HG02852 (cell line): ENCODE data around the gene ALDH1A2.
"Not testable (repeated sequence)": the region's sequence is repeated elsewhere in the genome, so short reads cannot be mapped to it uniquely, and the experiment has no call there.

Experiments used
- ATAC-seq: cut with Tn5 transposase; IDR thresholded peaks from one replicate; pipeline ENCODE4 v1.9.1; 2021; ENCODE audit warnings: mild to moderate bottlenecking, moderate library complexity; ENCODE audit not compliant: unreplicated experiment

The ALDH1A2 gene

GRCh38 chr15:58069008-58069407 lies 3.5 kb upstream of the ALDH1A2 start:
- no peak for ATAC-seq

DNA sequence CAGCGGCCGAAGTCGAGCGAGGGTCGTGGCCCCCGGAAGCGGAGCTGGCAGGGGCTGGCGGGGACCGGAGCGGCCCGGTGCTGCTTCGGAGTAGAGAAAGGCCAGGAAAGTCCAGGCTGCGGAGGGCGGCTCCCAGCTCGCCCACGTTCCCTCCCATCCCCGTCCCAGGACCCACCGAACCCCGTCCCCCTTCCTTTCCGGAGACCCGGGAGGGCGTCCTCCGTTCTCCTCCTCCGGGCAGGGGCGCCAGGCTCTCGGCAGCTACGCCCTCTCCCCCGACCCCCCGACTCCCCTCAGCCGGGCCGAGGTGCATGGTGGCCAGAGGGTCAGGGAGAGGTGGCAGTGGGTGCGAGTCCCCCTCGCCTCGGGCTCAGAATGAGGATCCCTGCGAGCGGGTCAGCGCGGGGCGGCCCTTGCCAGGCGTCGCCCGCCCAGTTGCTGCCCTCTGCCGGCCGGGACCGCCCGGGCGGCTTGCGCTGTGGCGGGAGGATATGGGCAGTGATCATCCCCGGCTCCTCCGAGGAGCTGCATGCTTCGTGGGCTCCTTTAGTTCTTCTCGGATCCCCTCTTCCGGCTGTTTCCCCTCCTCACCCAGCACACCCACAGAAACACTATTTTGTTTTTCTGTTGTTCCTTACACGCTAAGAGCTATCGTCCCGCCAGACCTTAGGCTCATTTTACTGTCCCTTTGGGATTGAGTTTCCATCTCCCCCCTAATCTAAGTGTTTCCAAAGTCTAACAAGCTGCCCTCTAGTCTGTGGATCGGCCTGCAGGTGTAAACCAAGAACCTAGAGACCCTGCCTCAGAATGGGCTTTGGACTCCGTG lies 744 bp upstream of the ALDH1A2 start:
- ATAC-seq, result no peak

GRCh38 chr15:58064980-58065444 lies 499 bp downstream of the ALDH1A2 start:
- ATAC-seq, result no peak

GRCh38 chr15:58064082-58064979 lies 1.2 kb downstream of the ALDH1A2 start:
- ATAC-seq, result no peak

GRCh38 chr15:58063614-58064013 lies 1.9 kb downstream of the ALDH1A2 start:
- ATAC-seq, result no peak

DNA sequence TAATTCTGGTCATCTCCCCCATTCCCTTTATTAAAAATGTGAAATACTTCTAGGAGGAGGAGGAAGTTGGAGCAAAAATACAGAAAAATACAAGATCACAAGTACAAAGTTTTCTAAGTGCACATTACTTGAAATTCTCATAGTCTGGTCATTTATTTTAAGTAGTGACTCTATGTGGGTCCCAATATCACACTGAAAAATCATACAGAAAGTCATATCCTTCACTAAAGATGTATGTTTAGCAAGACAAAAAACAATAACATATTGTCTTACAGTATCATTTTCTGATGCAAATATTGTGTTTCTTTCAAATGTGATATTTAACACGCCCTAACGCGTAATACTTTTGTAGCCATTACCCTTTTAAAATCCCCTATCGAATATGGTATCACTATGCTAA lies 2.5 kb downstream of the ALDH1A2 start:
- no peak for ATAC-seq

- ATAC-seq, result no peak
Observed at GRCh38 chr15:58062175-58062574, 3.3 kb downstream of the ALDH1A2 start.

- no peak for ATAC-seq
Observed at GRCh38 chr15:58060575-58060974, 4.9 kb downstream of the ALDH1A2 start.

DNA sequence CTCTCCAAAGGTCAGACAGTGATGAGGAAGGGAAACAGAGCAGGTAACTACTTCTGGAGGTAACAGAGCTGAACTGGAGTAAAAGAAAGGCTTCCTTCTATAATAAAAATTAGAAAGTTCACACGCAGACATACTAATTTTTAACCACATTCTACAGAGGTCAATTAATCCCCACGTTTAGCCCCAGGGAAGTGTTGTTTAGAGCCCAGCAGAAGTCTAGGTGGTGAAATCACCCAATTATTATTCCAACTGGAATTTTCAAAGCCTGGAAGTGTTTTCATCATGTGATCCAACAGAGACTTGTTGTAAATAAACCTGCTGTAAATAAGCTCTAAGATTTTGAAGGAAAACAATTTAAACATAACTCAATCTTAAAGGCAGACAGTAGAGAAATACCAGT lies 6.8 kb downstream of the ALDH1A2 start:
- ATAC-seq, result no peak

DNA sequence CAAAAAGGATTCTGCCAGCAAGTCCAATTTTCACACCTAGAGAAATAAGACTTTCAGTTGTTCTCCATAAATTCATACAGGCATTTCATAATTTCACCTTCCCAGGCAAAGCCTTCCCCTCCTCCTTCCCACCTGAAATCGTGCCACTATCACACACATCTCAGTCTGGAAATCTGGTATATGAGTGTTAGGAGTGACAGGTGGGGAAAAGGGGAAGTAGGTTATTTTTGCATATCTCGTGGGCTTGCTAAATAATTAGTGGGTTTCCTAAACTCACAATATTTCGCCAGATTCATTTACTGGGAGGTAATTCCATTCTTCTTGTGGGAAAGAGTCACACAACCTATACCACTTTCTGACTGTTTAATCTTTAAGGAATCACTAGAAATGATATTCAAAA lies 7.4 kb downstream of the ALDH1A2 start:
- no peak for ATAC-seq

DNA sequence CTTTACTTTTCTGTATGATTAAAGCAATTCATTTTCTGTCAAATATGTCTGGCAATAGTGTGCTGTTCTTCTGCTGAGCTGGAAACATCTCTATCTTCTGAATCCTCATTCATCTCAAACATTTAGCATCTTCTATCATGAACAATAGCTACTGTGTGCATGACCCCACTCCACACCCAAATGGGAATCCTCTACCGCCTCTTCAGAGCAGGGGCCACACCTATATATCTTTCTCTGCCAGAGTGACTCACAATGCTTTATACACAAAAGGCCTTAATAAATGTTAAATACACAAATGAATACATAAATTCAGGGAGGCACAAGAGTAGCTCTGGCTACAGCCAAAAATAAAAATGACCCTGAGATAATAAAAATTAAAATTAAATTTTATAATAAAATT lies 8.0 kb downstream of the ALDH1A2 start:
- ATAC-seq, result no peak

DNA sequence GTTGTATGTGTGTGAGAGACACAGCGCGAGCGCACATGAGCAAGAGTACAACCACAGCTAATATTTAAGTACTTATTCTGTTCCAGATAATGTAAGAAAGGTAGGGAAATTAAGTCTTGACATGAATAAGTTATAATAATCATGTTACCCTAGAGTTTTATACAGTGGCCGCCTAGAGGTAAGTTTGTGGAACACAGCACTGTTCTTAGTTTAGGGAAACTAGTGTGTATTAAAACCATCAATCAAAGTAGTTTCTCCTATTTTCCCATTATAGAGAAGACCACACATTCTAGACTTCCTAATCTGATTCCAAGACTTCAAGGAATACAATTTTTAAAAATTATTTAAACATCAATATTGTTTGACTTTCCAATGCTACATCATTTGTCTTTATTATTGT lies 9.5 kb downstream of the ALDH1A2 start:
- no peak for ATAC-seq

- no peak for ATAC-seq
Observed at GRCh38 chr15:58053315-58054153, 12.0 kb downstream of the ALDH1A2 start.

GRCh38 chr15:58052334-58052733 lies 13.2 kb downstream of the ALDH1A2 start:
- ATAC-seq, result no peak

GRCh38 chr15:58049520-58050227 lies 15.8 kb downstream of the ALDH1A2 start:
- ATAC-seq, result no peak

DNA sequence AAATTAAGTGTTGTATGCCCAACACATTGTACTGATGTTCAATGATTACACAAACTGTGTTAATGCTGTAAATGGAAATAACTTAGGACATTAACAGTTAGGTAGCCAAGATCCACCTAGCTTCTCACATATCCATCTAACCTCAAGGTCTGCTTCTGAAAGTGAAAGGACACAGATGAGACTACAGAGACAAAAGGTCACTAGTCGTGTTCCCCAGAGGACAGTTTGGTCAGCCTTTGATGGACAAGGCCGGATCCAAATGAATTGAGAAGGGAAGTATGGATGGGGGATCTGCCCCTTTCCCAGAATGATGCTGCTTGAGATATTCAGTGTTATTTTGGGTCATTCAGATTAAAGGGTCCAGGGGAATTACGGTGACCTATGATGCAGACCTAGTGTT lies 17.2 kb downstream of the ALDH1A2 start:
- ATAC-seq, result no peak

DNA sequence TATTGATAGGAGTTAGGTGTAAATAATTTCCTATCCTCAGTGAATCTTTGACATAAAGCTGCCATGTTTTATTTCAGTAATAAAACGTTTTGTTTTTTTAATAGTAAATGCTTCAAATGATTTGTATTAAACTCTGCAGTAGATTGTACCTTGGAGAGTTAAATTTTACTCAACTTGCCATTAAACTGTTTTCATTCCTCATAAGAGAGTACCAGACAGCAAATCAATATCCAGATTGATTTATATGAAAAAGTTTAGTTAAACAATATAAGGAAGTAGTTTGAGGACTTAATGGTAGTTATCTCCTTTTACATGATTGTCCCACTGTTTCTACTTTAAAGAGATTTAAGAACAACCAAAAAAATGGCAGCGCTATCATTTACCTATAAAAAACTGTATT lies 18.4 kb downstream of the ALDH1A2 start:
- no peak for ATAC-seq

GRCh38 chr15:58046467-58046866 lies 19.0 kb downstream of the ALDH1A2 start:
- no peak for ATAC-seq

DNA sequence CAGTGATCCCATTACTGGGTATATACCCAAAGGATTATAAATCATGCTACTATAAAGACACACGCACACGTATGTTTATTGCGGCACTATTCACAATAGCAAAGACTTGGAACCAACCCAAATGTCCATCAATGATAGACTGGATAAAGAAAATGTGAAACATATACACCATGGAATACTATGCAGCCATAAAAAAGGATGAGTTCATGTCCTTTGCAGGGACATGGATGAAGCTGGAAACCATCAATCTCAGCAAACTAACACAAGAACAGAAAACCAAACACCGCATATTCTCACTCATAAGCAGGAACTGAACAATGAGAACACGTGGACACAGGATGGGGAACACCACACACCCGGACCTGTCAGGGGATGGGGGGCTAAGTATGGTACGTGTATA lies 20.1 kb downstream of the ALDH1A2 start:
- not testable (repeated sequence) for ATAC-seq

DNA sequence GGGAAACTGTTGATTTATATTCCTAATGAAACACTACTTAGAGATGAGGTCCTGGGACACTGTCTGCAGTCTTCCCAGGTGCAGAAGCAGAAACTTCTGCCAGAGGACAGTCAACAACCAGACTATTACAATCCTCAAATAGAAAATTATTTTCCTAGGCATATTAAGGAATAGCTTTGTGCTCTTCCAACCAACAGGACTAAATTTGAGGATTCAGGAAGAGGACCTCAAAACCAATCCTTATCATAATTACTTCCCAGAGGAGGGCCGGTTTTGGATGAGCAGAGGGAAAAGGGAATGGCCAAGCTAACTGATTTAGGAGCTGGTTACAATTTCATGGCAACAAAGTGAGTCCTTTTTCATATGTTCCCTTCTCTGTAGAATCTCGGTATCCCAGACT lies 21.0 kb downstream of the ALDH1A2 start:
- no peak for ATAC-seq
